Spleen (tissue), 7 donors: ENCODE measurements around the gene SHANK3.

Experiments used
- CTCF ChIP-seq, 11 experiments: fragments of 200-600 bp in 7 of 11; fragments of 450-650 bp in 4 of 11; sonication (generic) in 4 of 11; IDR thresholded peaks in 8 of 11; conservative IDR thresholded peaks in 3 of 11; 1 replicate in 7 of 11; 2 replicates in 4 of 11; pipeline versions ENCODE4 v1.4.0 to v1.8.0; 2016 to 2021; ENCODE audit warnings: antibody characterized with exemption in 11 of 11, inconsistent platforms in 4 of 11, mild to moderate bottlenecking in 1 of 11
- POLR2AphosphoS5 ChIP-seq, 3 donors: sonication (generic); formaldehyde crosslinking; IDR thresholded peaks; one replicate each; pipeline ENCODE4 v1.5.1; 2017; ENCODE audit warnings: antibody characterized with exemption in 3 of 3
- donor health status: DM: no; HTN: no; CAD: no; lungs with moderate emphysema.
- donor health status: DM: no; HTN: no; CAD: no.
- donor health status: DM: no; HTN: no; CAD: no.

- TF ChIP-seq CTCF (IDR thresholded peaks at IDR 0.05 in 8 of 11, conservative IDR thresholded peaks at IDR 0.05 in 3 of 11) (no peak), POLR2AphosphoS5 (IDR thresholded peaks at IDR 0.05) (no peak)
Observed at GRCh38 chr22:50635591-50635990, 37.0 kb upstream of the SHANK3 start.
